SU-DHL-6 (cell line): ENCODE data around the gene ITIH5.

Experiments used
- H2AFZ ChIP-seq: fragments of 200-600 bp; sonication (generic); 2 replicates; pipeline ENCODE4 v1.6.1; 2014; ENCODE audit warnings: low read depth, mild to moderate bottlenecking, moderate library complexity, mixed read lengths, antibody characterized with exemption, low read length; ENCODE audit not compliant: severe bottlenecking
- H3F3A ChIP-seq: fragments of 200-600 bp; shearing (Covaris generic); 2 replicates; pipeline ENCODE4 v1.6.0; 2016; ENCODE audit warnings: antibody characterized with exemption, mild to moderate bottlenecking; ENCODE audit not compliant: insufficient read depth
- H3K27ac ChIP-seq: fragments of 200-600 bp; sonication (generic); 2 replicates; pipeline ENCODE4 v1.5.1; 2016; ENCODE audit warnings: low read depth, mild to moderate bottlenecking, low read length, moderate library complexity, mixed read lengths
- H3K27me3 ChIP-seq: fragments of 200-600 bp; sonication (generic), shearing (Covaris generic); 2 replicates; pipeline ENCODE4 v1.6.0; 2014; ENCODE audit warnings: mild to moderate bottlenecking, low read length
- H3K36me3 ChIP-seq: fragments of 200-600 bp; sonication (generic); 2 replicates; pipeline ENCODE4 v1.6.1; 2014; ENCODE audit warnings: mild to moderate bottlenecking, low read length, mixed read lengths
- H3K4me2 ChIP-seq: fragments of 300-600, 200-600 bp; shearing (Covaris generic), sonication (generic); 2 replicates; pipeline ENCODE4 v1.6.0; 2014; ENCODE audit warnings: low read length, low read depth, mild to moderate bottlenecking; ENCODE audit not compliant: poor library complexity, severe bottlenecking
- H3K4me3 ChIP-seq: fragments of 200-600 bp; sonication (generic); 2 replicates; pipeline ENCODE4 v1.5.1; 2014; ENCODE audit warnings: antibody characterized with exemption, low read length, mild to moderate bottlenecking, mixed read lengths; ENCODE audit not compliant: insufficient read depth, poor library complexity, severe bottlenecking
- H3K79me2 ChIP-seq: fragments of 200-600 bp; sonication (generic); 2 replicates; pipeline ENCODE4 v1.6.1; 2014; ENCODE audit warnings: mild to moderate bottlenecking, low read length, moderate library complexity; ENCODE audit not compliant: insufficient read depth
- H3K9ac ChIP-seq: fragments of 200-600 bp; sonication (generic); 2 replicates; pipeline ENCODE4 v1.7.0; 2014; ENCODE audit warnings: mild to moderate bottlenecking, low read length
- H3K9me2 ChIP-seq: fragments of 200-600 bp; sonication (generic); replicated peaks from 2 replicates; pipeline ENCODE4 v1.6.1; 2014; ENCODE audit warnings: low read length; ENCODE audit not compliant: insufficient read depth
- H3K9me3 ChIP-seq: fragments of 200-600 bp; sonication (generic); 2 replicates; pipeline ENCODE4 v1.6.1; 2014; ENCODE audit warnings: low read length, mixed read lengths; ENCODE audit not compliant: insufficient read depth
- H4K20me1 ChIP-seq: fragments of 200-600 bp; sonication (generic); 2 replicates; pipeline ENCODE4 v1.6.1; 2014; ENCODE audit warnings: low read depth, mild to moderate bottlenecking, antibody characterized with exemption, low read length, moderate library complexity, mixed read lengths
- EZH2phosphoT487 ChIP-seq: fragments of 200-600 bp; sonication (generic), shearing (Covaris generic); conservative IDR thresholded peaks from 2 replicates; pipeline ENCODE4 v1.6.1; 2018; ENCODE audit warnings: mild to moderate bottlenecking, antibody characterized with exemption, low read length, moderate library complexity, mixed read lengths
- TF ChIP-seq, protein P1 (sequence below): fragments of 200-600 bp; sonication (generic); IDR thresholded peaks from one replicate; pipeline ENCODE4 v1.5.1; 2017; ENCODE audit warnings: antibody characterized with exemption, mild to moderate bottlenecking, low read length, moderate library complexity; ENCODE audit not compliant: insufficient read depth, poor library complexity, severe bottlenecking

ITIH5 gene

DNA sequence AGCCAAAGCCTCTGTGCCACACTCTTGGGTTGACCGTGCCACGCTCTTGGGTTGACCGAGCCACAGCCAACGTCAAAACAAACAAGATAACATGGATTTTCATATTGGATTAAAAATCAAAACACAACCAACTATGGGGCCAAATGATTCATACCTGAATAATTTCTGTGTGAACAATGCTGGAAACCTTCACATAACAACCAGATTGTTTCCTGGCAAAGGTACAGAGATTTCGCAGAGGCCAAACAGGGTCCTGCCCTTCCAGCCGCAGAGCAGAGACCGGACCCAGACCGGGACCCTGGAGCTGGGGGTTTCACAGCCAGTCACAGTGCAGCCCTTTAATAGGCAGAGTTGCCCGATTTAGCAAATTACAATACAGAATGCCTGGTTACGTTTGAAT is 40.5 kb downstream of the ITIH5 start:
- Histone ChIP-seq H3K4me3 (no peak overlapping the region), H3K9me2 (no peaks in the 10 kb centered on the region)

DNA sequence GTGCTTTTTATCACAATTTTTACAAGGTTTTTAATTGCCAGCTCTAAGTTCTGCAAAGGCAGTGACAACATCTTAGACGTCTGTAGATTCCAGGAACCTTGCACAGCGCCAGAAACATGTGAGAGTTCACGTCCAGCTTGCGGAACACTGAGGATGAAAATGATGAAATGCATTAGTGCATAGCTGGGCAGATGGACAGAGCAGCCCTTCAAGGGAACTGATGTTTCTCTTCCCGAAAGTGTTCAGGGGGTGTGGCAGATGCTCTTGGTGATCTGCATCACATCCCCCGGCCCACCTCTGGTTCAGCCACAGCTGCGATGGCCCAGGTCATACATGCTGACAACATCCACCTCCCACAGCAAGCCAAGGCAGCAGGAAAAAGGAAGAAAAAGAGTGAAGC is 40.9 kb downstream of the ITIH5 start:
- H3K4me3 ChIP-seq = no peak overlapping the region

More for the DNA sequence above, 40.5 kb downstream of the ITIH5 start:
- H4K20me1 ChIP-seq = no peaks in the 10 kb centered on the region
- H3K36me3 ChIP-seq = no peaks in the 10 kb centered on the region
- no peaks in the 10 kb centered on the region for H3K27me3 ChIP-seq
- H3K4me2 ChIP-seq = no peak overlapping the region
- no peak overlapping the region for H3K9ac ChIP-seq
- H3K9me3 ChIP-seq = peaks cover 4% of the 10 kb centered on the region; the same call in 1 of the 2 replicates
- no peak overlapping the region for H2AFZ ChIP-seq
- H3K27ac ChIP-seq = no peak overlapping the region
- H3K79me2 ChIP-seq = no peaks in the 10 kb centered on the region
- no peaks in the 10 kb centered on the region for H3F3A ChIP-seq
- TF ChIP-seq, protein P1, sequence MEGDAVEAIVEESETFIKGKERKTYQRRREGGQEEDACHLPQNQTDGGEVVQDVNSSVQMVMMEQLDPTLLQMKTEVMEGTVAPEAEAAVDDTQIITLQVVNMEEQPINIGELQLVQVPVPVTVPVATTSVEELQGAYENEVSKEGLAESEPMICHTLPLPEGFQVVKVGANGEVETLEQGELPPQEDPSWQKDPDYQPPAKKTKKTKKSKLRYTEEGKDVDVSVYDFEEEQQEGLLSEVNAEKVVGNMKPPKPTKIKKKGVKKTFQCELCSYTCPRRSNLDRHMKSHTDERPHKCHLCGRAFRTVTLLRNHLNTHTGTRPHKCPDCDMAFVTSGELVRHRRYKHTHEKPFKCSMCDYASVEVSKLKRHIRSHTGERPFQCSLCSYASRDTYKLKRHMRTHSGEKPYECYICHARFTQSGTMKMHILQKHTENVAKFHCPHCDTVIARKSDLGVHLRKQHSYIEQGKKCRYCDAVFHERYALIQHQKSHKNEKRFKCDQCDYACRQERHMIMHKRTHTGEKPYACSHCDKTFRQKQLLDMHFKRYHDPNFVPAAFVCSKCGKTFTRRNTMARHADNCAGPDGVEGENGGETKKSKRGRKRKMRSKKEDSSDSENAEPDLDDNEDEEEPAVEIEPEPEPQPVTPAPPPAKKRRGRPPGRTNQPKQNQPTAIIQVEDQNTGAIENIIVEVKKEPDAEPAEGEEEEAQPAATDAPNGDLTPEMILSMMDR = no peak
- no peak for TF ChIP-seq EZH2phosphoT487

DNA sequence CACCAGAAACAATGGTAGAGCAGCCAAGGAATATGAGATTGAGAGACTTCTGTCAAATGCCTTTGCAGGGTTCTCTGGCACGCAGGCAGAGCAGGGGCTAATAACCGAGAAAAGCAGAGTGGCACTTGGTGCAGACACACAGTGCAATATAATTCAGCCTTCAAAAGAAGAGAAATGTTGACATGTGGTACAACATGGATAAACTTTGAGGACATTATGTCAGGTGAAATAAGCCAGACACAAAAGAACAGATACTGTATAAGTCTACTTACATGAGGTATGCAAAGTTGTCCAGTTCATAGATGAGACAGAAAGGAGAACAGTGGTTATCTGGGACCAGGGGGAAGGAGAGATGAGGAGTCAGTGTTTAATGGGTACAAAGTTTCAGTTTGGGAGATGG is 41.8 kb downstream of the ITIH5 start:
- H3F3A ChIP-seq = no peaks in the 10 kb centered on the region
- no peaks in the 10 kb centered on the region for H3K36me3 ChIP-seq
- TF ChIP-seq, protein P1 = no peak
- no peak for TF ChIP-seq EZH2phosphoT487
- H4K20me1 ChIP-seq = no peaks in the 10 kb centered on the region
- H3K4me2 ChIP-seq = no peak overlapping the region
- no peak overlapping the region for H3K27ac ChIP-seq
- H3K79me2 ChIP-seq = no peaks in the 10 kb centered on the region
- H3K9ac ChIP-seq = no peak overlapping the region
- no peak overlapping the region for H3K4me3 ChIP-seq
- no peak overlapping the region for H2AFZ ChIP-seq
- H3K27me3 ChIP-seq = no peaks in the 10 kb centered on the region
- H3K9me3 ChIP-seq = peaks cover 4% of the 10 kb centered on the region; the same call in 1 of the 2 replicates
- no peaks in the 10 kb centered on the region for H3K9me2 ChIP-seq

More for the DNA sequence above, 40.9 kb downstream of the ITIH5 start:
- Histone ChIP-seq H3K27me3 (no peaks in the 10 kb centered on the region), H3K9me3 (peaks cover 4% of the 10 kb centered on the region; the same call in 1 of the 2 replicates), H4K20me1 (no peaks in the 10 kb centered on the region), H3K27ac (no peak overlapping the region), H3F3A (no peaks in the 10 kb centered on the region), H2AFZ (no peak overlapping the region), H3K9me2 (no peaks in the 10 kb centered on the region), H3K9ac (no peak overlapping the region), H3K4me2 (no peak overlapping the region), H3K36me3 (no peaks in the 10 kb centered on the region), H3K79me2 (no peaks in the 10 kb centered on the region)
- TF ChIP-seq, protein P1 = no peak
- TF ChIP-seq EZH2phosphoT487 = no peak
